ENCODE results near the gene DMTF1. TPM values are rescaled to one million over a fixed set of nuclear protein-coding genes. Genes with fewer than 3 reads are reported as not detected.

The DMTF1 gene
- total RNA-seq, 1 experiment from 2014 or later: 56.3 TPM

- H3K4me1 ChIP-seq (ENCODE audit: control insufficient read depth in 1 of 2, insufficient read depth in 2 of 2, low read length in 2 of 2): peaks cover 0 to 27% of the 10 kb centered on the region in 2 experiments; a peak in 3 of 4 replicates
- ChIA-PET RAD21 (ENCODE audit: low non-redundant PET in 1 of 2, low total read pairs in 2 of 2, uncharacterized antibody in 2 of 2, unreplicated experiment in 2 of 2) (no interaction called here), POLR2A (no interaction called here), CTCF (no interaction called here)
- no peak for DNase-seq (ENCODE audit: low read depth, low spot score)
- H3K9me3 ChIP-seq (ENCODE audit: control insufficient read depth in 1 of 2, insufficient read depth in 1 of 2, low read depth in 1 of 2, low read length in 2 of 2): no peaks in the 10 kb centered on the region
- H3K27ac ChIP-seq (ENCODE audit: low read depth, low read length): no peak overlapping the region
- no peak overlapping the region for H2AFZ ChIP-seq (ENCODE audit: low read depth, low read length, poor library complexity, severe bottlenecking)
- H3K4me2 ChIP-seq (ENCODE audit: low read length): no peak overlapping the region
- H3K4me3 ChIP-seq (replicated peaks in 1 of 2; ENCODE audit: low read depth in 1 of 2, low read length in 2 of 2): no peak overlapping the region
- H3K36me3 ChIP-seq (ENCODE audit: control insufficient read depth in 1 of 2, insufficient read depth in 2 of 2, low read length in 2 of 2): no peaks in the 10 kb centered on the region; a peak in 2 of 4 replicates
- no peaks in the 10 kb centered on the region; the same call in 1 of the 2 replicates for H4K20me1 ChIP-seq (ENCODE audit: insufficient read depth)
- intact Hi-C loops (cut with micrococcal nuclease): no loop called here
- ATAC-seq: no peak
- no peak overlapping the region for H3K9ac ChIP-seq (ENCODE audit: low read length)
- TSS peak; percentile 30 for BruUV-seq (replicated peaks)
- no peak for TF ChIP-seq ZFX (IDR thresholded peaks at IDR 0.05)
- TF ChIP-seq EZH2phosphoT487 (IDR thresholded peaks at IDR 0.05; ENCODE audit: borderline replicate concordance): no peak
- no peak for TF ChIP-seq POLR2A (IDR thresholded peaks at IDR 0.05; ENCODE audit: borderline replicate concordance, extremely low read depth, insufficient read depth, insufficient read length)
- H3K79me2 ChIP-seq (ENCODE audit: insufficient read depth, low read length): peaks cover 64% of the 10 kb centered on the region
- H3K27me3 ChIP-seq (ENCODE audit: insufficient read depth, low read length): no peaks in the 10 kb centered on the region
- no peaks in the 10 kb centered on the region for H3K9me2 ChIP-seq (ENCODE audit: insufficient read depth)
Measured at GRCh38 chr7:87217983-87218653, 65.9 kb downstream of the DMTF1 start.

GRCh38 chr7:87218796-87219544 is 66.7 kb downstream of the DMTF1 start:
- Histone ChIP-seq H3K4me2 (ENCODE audit: low read length) (peak overlapping the region; percentile 81), H3K36me3 (ENCODE audit: control insufficient read depth in 1 of 2, insufficient read depth in 2 of 2, low read length in 2 of 2) (no peaks in the 10 kb centered on the region; a peak in 2 of 4 replicates), H3K27ac (ENCODE audit: low read depth, low read length) (peak overlapping the region; percentile 75), H3K4me1 (ENCODE audit: control insufficient read depth in 1 of 2, insufficient read depth in 2 of 2, low read length in 2 of 2) (peaks cover 0 to 25% of the 10 kb centered on the region in 2 experiments; a peak in 3 of 4 replicates), H4K20me1 (ENCODE audit: insufficient read depth) (no peaks in the 10 kb centered on the region; the same call in 1 of the 2 replicates), H3K9ac (ENCODE audit: low read length) (peak overlapping the region; percentile 97), H3K9me3 (ENCODE audit: control insufficient read depth in 1 of 2, insufficient read depth in 1 of 2, low read depth in 1 of 2, low read length in 2 of 2) (no peaks in the 10 kb centered on the region), H3K79me2 (ENCODE audit: insufficient read depth, low read length) (peaks cover 56% of the 10 kb centered on the region), H3K27me3 (ENCODE audit: insufficient read depth, low read length) (no peaks in the 10 kb centered on the region), H2AFZ (ENCODE audit: low read depth, low read length, poor library complexity, severe bottlenecking) (no peak overlapping the region), H3K4me3 (replicated peaks in 1 of 2; ENCODE audit: low read depth in 1 of 2, low read length in 2 of 2) (peak overlapping the region; percentile 85 to 92), H3K9me2 (ENCODE audit: insufficient read depth) (no peaks in the 10 kb centered on the region)
- no TSS peak for BruUV-seq (replicated peaks)
- ChIA-PET RAD21 (ENCODE audit: low non-redundant PET in 1 of 2, low total read pairs in 2 of 2, uncharacterized antibody in 2 of 2, unreplicated experiment in 2 of 2) (no interaction called here), CTCF (no interaction called here), POLR2A (interaction anchor here (1.7 kb wide), 1 partner anchor 66 kb away, joined by 10 read pairs; the partner anchor contains the start of gene DMTF1)
- no peak for DNase-seq (ENCODE audit: low read depth, low spot score)
- peak; percentile 24 for ATAC-seq
- intact Hi-C loops (cut with micrococcal nuclease): no loop called here
- TF ChIP-seq EZH2phosphoT487 (IDR thresholded peaks at IDR 0.05; ENCODE audit: borderline replicate concordance) (no peak), ZNF274 (IDR thresholded peaks at IDR 0.05; ENCODE audit: low read depth, low read length) (no peak), REST (IDR thresholded peaks at IDR 0.05; ENCODE audit: low read depth) (no peak), ATF3 (IDR thresholded peaks at IDR 0.05) (no peak), SP1 (IDR thresholded peaks at IDR 0.05; ENCODE audit: low read depth) (no peak), YY1 (IDR thresholded peaks at IDR 0.05; ENCODE audit: extremely low read depth, insufficient replicate concordance, low read depth, low read length) (no peak), EZH2 (IDR thresholded peaks at IDR 0.05) (no peak)
- TF ChIP-seq, protein P1, sequence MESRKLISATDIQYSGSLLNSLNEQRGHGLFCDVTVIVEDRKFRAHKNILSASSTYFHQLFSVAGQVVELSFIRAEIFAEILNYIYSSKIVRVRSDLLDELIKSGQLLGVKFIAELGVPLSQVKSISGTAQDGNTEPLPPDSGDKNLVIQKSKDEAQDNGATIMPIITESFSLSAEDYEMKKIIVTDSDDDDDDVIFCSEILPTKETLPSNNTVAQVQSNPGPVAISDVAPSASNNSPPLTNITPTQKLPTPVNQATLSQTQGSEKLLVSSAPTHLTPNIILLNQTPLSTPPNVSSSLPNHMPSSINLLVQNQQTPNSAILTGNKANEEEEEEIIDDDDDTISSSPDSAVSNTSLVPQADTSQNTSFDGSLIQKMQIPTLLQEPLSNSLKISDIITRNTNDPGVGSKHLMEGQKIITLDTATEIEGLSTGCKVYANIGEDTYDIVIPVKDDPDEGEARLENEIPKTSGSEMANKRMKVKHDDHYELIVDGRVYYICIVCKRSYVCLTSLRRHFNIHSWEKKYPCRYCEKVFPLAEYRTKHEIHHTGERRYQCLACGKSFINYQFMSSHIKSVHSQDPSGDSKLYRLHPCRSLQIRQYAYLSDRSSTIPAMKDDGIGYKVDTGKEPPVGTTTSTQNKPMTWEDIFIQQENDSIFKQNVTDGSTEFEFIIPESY (IDR thresholded peaks at IDR 0.05; ENCODE audit: extremely low read depth, insufficient replicate concordance, low read length): no peak
